ENCODE results near the gene EFHC1.

Gene EFHC1

DNA sequence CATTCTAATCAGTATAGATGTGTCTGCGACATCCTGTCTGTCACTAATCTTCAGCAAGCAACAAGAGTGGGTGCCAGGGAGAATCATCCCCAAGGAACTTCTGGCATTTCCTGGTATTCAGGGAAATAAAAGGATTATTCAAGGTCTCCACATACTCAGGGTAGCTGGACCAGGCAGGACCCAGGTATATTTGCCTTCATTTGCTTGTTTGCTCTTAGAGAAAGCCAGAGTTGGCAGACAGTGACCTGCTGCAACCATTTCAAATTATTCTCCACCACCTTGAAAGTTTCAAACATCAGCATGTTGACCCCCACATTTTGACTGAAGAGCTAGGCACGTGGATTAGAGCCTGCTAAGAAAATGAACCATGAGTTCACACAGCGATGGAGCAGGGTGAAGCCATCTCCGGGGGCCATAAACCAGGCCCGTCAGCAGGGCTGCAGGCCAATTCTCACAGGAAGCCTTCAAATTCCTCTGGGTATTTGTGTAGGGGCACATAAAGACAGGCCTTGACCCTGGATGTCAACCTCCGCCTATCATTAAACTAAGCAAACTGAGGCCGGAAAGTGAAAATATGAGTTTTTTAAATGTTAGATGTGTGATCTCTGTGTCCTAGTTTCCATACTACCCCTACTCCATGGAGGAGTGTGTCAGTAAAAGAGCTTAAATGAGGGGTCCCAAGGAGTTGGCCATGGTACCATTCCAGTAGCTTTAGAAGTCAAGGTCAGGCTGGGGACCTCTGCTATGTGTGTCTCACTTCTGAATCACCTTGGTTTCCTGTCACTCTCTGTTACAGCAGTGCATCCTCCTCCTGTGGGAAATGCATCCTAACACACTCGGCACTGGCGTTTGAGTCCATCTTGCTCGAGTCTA, 123.8 kb downstream of the EFHC1 start:
- DNase-seq, result no peak

DNA sequence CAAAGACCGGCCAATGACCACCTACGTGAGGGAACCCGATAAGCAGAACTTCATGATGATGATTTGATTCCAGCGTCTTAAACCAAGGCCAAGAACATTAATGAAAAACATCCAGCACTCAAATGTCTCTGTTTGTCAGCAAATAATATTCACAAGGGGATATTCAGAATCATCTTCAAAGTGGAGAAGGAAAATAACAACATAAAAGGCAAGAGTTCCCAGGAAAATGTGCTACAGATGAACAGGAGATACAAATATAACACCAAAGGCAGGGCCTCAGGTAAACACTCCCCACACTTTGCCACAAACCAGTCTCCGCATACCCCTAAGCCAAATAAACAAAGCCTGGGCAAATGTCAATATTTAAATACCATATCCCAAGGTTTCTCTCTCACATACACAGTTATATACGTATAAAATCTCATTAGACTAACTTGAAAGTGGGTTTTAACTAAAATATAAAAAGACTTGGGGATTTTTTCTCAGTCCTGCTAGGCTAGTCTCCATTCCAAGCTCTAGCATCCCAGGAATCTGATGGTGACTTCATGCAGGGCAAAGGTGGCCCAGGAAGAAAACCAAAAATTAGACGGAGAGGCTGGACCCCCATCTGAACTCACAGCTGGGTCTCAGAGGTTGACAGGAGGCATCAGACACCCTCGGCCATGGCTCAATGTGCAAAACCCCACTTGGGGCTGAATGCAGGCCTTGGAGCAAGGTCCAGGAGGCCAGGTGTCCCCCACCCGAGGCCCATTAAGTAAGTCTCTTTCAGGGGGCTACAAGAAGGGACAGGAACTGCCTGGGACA, 124.7 kb downstream of the EFHC1 start:
- DNase-seq, result no peak

DNA sequence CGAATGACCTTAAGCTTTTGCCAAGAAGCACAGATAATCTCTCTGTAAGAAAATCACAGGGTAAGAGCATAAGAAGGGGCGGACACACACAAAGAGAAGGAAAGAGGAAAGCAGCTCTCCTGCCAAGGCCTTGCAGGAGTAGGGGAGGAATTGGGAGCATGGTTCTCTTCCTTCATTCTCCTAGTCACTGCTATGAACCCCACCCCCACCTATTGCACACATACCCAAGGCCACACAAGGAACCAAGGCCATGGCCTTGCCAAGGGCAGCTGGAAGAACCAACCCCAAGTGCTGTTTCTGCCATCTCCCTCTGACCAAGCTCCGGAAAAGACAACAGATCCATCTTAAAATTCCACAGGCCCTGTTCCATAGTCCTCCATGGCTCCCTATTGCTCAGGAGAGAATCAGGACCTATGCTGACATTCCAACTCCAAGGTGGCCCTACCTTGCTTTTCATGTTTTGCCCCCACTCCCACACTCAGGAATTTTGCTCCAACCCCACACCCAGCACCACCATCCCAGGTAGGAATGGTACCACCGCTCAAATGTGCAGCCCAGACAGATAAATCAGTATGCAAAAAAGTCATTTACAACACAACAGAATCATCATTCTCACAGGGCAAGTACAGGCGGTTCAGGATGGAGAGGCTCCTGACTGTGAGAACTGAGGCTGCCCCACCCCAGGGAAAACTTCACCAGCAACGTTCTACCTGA, 125.4 kb downstream of the EFHC1 start:
- no peak for DNase-seq

DNA sequence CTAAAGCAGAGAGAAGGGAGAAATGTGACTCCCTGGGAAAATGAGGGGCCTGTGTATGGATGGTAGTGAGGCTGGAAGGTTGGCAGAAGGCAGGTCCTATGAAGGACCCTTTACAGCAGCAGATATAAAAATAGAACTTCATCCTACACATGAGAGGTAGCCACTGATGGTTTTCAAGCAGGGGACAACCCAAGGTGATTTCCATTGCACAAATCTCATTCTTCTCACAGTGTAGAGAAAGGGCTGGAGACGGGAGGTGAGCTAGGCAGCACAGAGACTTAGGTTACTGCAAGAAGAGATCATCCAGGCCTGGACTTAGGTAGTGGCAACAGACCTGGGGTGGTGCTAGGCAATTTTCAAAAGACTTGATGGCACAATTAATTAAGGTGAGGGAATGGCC, 126.0 kb downstream of the EFHC1 start:
- DNase-seq, result no peak

DNA sequence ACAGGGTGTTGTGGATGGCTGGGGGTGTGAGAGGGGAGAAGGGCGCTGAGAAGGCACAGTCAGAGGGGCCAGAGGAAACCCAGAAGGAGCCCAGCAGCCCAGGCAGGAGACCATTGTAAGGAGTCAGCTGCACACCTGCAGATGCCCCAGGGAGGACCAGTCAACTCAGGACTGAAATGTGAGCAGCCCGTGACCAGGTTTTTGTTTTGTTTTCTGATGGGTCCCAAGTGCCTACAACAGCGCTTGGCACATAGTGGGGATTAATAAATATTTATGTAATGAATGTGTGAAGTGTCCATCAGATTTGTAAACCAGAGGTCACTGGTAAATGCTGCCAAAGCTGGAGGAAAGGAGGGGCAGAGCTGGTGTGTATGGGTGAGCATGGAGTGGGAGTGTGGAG, 126.5 kb downstream of the EFHC1 start:
- no peak for DNase-seq

DNA sequence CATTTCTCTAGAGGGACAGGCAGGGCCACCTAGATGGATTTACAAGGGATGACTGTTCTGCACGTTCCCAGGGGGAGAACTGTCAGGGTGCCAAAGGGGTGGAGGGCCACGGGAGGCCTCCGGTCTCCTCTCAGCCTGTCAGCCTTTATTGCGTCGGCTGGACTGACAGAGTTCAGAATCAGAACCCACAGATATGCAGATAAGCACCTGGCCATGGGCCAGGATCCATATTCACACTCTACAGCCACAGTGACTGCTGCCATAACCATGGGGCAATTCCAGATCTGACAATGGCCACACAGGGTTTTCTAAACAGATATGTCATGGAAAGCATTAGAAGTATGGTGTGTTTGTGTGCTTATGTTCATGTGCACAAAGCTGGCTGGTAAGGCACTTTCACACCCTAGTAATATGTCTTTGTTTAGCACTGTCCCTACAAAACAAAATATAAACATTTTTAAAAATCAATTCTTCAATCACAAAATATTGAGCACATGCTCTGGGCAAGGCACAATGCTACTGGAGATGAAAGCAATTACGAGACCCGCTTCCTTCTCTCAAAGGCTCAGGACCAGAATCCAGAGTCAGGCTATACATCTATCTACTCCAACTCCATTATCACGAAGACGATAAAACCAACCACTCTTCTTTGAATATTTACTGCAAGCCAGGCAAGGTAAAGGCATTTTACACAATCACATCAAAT, 127.7 kb downstream of the EFHC1 start:
- no peak for DNase-seq

DNA sequence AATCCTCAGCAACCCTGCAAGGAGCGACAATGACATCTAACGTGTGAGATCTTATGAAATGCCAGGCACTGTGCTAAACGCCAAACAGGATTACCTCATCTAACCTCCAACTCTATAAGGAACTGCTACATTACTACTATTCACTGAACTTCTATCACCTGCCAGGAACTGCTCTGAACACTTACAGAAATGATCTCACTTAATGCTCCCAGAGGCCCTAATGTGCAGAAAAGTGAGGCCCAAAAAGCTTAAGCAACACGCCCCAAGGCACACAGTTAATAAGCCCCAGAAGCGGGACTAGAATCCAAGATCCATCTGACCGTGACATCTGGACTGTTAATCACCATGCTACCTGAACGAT, 128.2 kb downstream of the EFHC1 start:
- no peak for DNase-seq

DNA sequence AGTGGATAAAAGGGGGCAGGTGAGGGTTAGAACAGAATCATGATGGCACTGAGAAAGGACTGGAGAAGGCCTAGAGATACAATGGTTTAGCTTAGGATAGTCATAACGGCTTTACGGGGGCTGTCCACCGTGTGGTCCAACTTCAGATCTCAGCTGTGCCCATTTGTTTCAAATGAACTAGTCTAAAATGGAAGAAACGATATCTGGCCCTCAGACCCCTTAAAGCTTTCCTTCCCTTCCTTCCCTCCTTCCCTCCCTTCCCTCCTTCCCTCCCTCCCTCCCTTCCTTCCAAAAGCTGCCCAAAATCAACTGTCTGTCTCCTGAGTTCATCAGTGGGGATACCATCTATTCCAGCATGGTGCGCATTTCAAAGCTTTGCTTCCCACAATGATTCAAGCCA, 128.9 kb downstream of the EFHC1 start:
- DNase-seq, result no peak

DNA sequence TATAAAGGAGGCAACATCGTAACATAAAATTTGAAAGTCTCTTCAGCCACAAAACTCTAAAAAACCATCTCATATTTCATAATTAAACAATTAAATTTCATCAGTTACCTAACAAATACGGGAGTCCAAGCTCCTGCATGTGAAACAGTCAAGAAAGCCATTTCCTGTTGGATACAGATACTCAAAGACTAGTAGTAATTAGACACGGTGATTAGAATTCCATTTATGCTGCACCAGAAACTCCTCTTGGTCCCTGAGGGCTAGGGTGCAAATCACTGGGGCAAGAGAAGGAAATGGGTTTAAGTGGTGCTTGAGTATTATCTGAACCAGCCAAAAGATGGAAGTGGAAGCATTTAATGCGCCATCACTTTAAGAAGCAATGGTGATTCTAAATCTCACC, 129.3 kb downstream of the EFHC1 start:
- DNase-seq, result no peak

DNA sequence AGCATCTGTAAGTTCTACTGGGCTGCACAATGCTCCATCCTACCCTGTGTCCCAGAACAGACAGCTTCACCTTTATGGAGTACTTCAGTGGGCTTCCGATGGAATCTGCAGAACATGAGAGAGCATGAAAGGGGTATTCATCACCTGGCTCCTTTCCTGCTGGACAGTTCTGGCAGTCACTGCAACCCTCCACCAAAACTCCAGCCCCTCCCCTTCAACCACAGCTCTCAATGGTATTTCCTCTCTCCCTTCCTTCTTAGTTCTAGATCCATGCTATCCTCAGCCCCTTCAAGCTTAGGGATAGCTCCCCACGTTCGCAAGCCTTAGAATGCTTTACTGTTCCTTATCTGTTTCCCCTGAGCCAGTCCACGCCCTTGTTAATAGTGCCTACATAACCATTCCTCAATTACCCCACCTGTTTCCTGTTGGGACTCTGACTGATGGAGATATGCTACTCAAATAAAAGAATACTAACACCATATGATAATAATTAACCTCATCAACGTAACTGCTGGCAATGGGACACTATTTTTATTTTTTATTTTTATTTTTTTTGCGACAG, 130.0 kb downstream of the EFHC1 start:
- no peak for DNase-seq

DNA sequence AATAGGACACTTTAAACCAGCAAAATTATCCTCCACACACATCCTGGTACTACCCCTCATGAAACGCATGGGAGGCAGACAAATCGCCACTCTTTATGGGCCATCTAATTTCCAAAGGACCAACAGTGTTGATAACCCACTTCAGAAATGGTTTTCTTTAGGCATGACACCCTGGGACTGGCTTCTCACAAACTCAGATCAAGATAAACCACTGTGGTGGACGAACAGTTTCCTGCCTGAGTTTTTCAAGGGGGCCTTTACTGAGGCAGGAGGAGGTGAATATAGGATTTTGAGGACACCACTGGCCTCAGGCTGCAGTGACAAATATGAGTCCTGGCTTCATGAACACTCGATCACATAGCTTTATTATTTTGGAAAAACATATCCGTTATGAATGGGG, 130.7 kb downstream of the EFHC1 start:
- no peak for DNase-seq

DNA sequence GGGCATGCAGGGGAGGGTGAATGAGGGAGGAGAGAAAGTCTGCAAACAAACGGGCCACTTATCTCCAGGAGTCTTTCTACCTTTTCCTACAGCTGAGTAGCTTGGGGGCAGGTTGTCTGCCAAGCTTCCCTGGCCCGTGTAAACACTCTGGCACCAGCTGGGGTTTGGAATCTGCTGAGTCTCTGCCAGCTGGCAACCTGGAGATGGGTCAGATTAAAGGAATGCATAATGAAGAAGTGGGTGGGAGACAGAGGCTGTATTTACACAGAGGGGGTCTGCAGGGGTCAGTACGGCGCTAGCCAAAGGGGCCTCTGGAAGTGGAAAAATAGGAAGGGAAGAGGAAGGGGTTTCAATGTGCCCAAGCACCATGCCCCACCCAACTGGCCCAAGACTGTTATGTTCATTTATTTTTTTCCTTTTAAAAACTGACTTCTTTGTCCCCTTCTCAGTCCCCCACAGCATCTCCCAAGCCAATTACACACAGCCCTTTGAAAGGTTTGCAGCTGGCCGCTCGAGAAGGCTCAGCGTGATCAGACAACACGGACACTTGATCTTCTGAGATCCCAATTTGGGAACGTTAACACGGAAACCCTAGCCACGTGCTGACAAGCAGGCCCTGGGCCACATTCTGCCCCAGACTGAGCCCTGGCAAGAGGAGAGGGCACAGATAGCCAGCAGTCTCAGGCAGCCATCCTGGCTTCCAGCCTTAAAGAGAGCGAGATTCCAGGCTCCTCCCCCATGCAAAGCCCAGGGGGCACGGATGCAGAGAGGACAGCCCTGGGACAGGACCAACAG, 131.5 kb downstream of the EFHC1 start:
- DNase-seq, result no peak

DNA sequence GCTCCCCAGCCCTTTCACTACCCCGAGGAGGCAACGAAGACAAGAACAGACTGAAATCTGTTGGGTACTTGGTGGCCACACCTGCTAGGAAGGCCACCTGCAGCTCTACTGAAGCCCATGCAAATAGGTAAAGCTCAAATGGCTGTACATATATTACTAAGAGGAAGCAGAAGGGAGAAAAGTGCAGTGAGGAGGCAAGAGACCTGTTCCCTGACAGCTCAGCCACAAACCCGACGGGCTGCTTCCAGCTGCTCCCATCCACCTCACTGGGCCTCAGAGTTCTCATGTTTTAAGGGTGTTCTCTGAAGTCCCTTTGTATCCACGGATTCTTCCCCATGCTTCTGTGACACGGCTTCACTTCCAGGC, 132.1 kb downstream of the EFHC1 start:
- DNase-seq, result no peak

DNA sequence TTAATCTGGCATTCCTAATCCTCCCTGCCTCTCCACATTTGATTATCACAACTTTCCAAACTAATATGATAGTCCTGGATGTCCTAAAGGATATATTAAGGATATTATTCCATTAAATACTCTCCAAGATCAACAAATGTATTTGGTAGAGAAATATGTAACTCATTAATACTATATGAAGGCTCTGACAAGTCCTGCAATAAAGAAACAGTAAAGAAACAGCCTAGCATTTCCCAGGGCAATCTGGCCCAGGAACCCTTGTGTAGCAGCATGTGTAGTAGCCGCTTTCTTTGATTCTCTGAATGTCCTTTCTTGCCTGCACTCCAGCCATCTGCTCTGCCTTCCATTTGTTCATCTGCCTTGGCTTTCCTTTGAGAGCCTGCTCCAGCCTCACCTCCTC, 133.0 kb downstream of the EFHC1 start:
- no peak for DNase-seq

DNA sequence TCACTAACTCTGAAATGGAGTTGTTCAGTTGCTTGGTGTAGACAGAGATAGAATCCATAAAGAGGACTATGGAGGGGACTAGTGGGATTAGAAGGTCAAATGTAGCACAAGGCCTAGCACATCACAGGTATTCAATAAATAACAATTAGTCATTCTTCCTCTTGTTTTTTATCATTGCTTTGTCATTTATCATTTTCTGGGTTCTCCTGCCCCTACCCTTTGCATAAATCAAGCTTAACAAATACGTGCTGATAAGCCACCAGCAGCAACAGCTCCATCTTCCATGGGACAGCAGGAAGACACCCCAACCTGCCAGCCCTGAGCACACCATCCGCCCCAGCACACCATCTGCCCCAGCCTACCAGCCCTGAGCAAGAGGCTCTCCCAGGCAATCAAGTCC, 133.6 kb downstream of the EFHC1 start:
- DNase-seq, result no peak

DNA sequence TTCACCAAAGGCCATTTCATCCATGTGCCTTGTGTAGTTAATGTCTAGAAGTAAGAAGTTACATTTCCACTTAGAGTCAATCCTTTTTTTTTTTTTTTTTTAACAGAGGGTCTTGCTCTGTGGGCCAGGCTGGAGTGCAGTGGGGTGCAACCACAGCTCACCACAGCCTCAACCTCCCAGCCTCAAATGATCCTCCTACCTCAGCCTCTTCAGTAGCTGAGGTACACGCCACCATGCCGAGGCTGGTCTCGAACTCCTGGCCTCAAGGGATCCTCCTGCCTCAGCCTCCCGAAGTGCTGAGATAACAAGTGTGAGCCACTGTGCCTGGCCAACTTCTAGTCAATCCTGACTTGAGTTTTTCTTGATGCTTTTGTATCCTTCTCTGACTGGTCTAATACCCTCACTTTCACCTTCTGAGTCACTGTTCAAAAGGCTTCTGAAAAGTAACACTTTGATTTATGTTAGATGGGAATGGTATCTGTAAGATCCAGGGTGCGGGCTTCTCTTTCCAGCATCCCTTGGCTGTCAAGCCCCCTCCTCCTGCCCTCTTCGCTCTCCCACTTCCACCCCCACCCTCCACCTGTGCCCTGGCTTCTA, 134.6 kb downstream of the EFHC1 start:
- DNase-seq, result no peak

DNA sequence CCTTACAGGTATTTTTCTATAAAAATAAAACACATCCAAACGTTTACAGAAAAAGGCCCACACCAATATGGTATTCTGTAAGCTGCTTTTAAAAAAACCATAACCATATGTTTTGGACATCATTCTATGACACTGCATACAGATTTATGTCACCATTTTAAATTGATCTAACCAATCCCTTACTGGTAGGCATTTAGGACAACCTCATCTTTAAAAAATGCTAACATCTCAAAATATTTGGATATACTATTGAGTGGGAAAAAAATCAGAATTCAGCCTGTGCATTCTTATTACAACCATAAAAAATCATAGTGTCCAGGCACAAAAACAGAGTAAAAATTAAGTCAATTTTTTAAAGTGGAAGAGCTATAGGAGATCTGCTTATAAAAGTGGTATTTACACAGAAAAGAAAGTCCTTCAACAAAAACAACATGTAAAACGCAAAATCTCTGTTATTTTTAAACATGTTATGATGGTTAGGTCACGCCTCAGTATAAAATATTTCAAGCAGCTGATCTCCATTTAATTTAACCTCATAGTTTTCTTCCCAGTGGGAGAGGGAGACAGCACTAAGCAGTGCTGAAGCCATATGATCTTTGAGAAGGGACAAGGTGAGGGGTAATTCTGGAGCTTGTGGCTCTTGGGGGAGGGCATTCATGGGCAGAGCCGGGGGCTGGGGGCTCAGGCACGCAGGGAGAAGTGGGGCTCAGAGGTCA, 135.5 kb downstream of the EFHC1 start:
- no peak for DNase-seq

DNA sequence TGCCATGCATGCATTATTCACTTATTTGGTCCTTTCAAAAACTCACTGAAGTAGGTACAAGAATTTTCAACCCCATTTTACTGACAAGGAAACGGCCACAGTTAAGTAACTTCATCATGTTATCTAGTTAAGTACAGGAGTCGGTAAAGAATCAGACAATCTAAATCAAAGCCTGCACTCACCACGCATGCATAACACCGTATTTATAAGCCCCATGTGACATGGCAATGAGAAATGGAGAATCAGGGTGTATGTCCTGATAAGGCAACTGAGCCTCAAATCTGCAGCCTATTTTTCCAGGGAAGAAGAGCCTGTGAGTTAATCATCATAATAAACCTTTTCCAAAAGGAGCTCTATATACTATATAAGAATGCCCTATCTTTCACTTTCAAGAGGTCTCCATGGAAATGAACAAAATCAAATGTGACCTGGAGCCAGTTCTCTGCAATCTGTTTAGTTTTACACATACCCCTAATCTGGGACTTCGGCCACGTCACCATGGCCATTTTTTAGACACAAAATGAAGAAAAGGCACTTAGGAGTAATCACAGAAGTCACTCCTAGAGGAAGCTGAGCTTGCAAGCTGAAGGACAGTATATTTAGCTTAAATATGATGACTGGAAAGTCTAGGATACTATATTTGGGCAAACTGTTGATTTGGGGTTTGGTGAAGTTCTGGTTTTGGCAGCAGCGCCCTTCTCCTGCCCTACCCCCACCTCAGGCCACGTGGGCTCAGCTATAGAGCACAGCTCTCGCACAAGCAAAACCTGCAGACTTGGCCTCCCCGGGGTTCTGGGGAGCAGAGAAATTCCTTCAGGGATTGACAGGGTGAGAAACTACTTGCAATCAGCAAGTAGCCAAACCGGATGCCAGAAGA, 137.5 kb downstream of the EFHC1 start:
- no peak for DNase-seq

DNA sequence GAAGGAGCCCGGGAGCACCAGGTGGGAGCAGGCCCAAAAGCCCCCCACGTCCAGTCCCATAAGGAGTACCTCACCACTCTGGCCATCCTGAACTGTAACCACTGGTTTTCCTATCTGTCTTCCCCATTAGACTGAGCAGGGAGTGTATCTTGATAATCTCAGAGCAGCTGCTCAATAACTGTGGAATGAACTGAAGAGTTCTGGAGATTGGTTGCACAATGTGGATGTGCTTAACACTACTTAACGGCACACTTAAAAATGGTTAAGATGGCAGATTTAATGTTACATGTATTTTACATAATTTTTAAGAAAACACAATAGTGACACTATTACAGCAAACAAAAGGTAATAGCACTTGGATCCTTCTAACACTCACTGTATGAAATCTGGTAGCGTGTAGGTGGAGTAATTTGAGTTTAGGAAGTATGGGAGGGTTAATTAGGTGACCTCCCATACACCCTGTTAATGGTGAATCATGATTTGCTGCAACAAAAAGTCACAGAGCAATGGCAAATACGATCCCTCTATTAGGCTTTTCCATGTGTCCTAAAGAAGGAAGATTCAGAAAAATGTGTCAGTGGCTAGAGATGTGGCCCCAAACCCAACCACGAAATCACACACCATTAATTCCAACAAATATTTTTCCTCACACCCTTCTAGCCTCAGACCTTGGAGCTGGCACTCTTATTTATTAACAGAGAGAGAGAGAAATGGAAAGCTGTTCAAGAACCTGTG, 138.3 kb downstream of the EFHC1 start:
- DNase-seq, result no peak

Data from CD4-positive, alpha-beta T cell treated with Interleukin-10 for 1 hour (primary cell).